HFF-Myc (cell line): ENCODE measurements around the gene HAPLN1.

Source experiments
- DNase-seq: peaks from one replicate; pipeline ENCODE4 v3.0.0-alpha.2; 2011; ENCODE audit warnings: low read depth; ENCODE audit errors: extremely low read depth
- H3K4me3 ChIP-seq: replicated peaks from 2 replicates; pipeline ENCODE4 v1.5.1; 2011; ENCODE audit warnings: low read depth, mild to moderate bottlenecking, control low read depth, low read length
- TF ChIP-seq, protein P1 (sequence below): IDR thresholded peaks from 2 replicates; pipeline ENCODE4 v1.5.1; 2012; ENCODE audit warnings: mild to moderate bottlenecking, low read depth, low read length, control low read depth; ENCODE audit errors: missing control alignments

The HAPLN1 gene

DNA sequence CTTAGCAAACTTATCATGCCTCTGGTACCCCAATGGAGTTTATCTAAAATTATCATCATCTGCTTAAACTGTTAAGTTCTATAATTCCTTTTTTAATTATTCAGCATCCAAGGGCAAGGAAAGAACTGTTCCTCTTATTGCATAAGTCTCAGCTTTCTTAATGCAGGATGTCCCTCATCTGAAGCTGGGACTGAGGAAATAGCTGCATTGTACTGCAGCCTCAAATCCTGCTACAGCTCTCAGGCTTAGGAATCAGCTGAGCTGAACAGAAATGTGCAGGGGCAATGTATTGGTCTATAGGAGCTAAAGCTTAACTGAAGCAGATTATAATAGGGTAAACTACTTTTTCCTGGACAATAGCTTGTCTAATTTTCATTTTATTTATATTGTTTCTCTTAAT lies 48.0 kb downstream of the HAPLN1 start:
- TF ChIP-seq, protein P1, sequence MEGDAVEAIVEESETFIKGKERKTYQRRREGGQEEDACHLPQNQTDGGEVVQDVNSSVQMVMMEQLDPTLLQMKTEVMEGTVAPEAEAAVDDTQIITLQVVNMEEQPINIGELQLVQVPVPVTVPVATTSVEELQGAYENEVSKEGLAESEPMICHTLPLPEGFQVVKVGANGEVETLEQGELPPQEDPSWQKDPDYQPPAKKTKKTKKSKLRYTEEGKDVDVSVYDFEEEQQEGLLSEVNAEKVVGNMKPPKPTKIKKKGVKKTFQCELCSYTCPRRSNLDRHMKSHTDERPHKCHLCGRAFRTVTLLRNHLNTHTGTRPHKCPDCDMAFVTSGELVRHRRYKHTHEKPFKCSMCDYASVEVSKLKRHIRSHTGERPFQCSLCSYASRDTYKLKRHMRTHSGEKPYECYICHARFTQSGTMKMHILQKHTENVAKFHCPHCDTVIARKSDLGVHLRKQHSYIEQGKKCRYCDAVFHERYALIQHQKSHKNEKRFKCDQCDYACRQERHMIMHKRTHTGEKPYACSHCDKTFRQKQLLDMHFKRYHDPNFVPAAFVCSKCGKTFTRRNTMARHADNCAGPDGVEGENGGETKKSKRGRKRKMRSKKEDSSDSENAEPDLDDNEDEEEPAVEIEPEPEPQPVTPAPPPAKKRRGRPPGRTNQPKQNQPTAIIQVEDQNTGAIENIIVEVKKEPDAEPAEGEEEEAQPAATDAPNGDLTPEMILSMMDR, result no peak
- no peak for DNase-seq
- no peak overlapping the region for H3K4me3 ChIP-seq

DNA sequence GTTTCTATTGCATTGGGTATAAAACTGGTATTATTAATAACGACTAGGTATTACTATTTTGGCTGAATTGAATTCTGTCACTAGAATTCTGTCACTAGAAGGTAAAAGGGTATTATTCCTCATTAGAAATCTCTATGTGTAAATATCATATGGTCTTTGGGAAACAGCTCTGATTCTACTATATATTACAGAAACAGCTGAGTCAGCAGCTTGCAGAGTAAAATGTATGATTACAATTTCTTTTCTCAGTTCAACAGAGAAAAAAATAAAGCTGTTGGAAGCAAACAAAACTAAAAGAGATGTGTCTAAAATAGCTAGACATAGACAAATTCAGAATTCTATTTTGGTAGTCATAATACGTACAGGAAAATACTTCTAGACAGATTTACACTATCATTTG lies 48.5 kb downstream of the HAPLN1 start:
- no peak overlapping the region for H3K4me3 ChIP-seq
- DNase-seq, result no peak
- TF ChIP-seq, protein P1, result no peak

- no peak overlapping the region for H3K4me3 ChIP-seq
- TF ChIP-seq, protein P1, result no peak
- no peak for DNase-seq
Observed at GRCh38 chr5:83665631-83666030, 55.0 kb downstream of the HAPLN1 start.

DNA sequence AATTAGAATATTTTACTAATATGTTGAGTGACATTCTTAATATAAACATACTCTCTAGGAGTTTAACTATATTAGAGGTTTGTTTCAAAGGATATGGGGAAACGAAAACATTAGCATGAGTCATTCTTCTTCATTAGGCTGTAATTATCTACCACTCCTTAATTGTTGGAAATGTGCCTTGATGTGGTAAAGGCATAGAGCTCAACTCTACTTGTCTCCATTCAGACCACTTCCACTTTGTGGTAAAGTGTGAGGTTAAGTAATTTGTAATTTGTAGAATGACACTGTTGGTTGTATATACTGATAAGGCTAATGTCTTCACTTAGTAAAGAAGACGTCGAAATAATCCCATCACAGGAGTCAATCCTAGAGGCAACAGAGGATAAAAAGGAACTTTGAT lies 58.1 kb downstream of the HAPLN1 start:
- TF ChIP-seq, protein P1, result no peak
- no peak overlapping the region for H3K4me3 ChIP-seq
- DNase-seq, result no peak

DNA sequence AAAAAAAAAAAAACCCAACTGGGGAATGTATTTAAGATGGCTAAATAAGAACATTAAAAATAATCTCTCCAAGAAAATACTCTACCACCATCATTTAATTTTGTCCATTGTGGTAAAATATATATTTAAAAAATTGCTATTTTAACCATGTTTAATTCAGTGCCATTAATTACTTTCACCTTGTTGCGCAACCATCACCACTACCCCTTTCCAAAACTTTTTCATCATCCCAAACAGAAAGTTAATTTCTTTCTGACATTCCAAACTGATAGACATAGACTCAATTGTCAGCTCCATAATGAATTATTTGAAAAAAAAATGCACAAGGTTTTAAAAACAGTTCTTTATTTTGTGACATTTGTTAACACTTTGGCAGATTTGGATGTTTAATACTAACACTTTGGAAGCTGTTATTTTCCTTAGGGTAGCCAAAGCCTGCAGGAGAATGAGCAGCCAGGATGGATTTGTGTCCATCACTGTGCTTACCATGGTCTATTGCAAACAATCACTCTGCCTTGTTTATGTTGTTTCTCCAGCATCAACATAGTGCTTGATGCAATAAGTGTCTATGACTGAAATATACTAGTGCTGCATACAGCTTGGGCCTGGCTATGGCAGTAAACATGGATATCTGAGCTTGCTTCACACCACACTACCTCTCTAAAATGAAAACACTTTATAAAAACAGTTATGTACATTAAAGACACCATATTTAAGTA lies 62.7 kb downstream of the HAPLN1 start:
- TF ChIP-seq, protein P1, result no peak
- no peak overlapping the region for H3K4me3 ChIP-seq
- no peak for DNase-seq

DNA sequence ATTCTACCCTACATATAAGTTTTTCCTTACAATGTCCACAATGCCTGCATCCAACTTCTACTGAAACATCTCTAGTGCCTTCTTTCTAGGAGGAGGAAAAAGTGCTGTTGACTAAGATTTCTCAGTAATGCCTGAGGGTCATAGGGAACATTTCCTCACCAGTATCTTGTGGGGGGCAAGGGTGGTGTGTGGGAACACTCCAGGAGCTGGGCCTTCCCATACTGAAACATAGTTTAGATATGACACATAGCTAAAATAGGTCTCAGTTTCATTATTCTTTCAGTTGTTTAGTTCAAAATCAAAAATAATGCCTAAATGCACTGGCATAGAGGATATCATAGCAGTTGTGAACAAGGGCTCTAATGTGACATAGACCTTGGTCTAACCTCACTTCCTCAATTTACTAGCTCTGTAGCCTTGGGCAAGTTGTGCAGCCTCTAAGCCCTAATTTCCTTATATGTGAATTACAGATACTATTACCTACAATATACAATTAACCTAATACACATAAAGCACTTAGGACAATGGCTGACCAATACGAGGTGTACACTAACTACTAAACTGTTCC lies 66.1 kb downstream of the HAPLN1 start:
- DNase-seq, result no peak
- H3K4me3 ChIP-seq, result no peak overlapping the region
- TF ChIP-seq, protein P1, result no peak
